ENCODE results near the gene ZNF169.

ZNF169 gene

GRCh38 chr9:94259077-94259862 is at the start of gene ZNF169:
ZNF169 (plus strand) TSS chr9:94259298; CDS start chr9:94278813, 19,515 bp downstream.
- no peaks in the 10 kb centered on the region for H3K27me3 ChIP-seq (ENCODE audit: low read length)
- H3K4me3 ChIP-seq (ENCODE audit: insufficient read depth, low read length, poor library complexity, severe bottlenecking) = peak within 1 kb of the TSS; percentile 100
- peak within 1 kb of the TSS; percentile 94 for H3K4me2 ChIP-seq (ENCODE audit: low read depth, low read length, poor library complexity, severe bottlenecking)
- H3K79me2 ChIP-seq (ENCODE audit: insufficient read depth, low read length) = peaks cover 51% of the 10 kb centered on the region
- no peaks in the 10 kb centered on the region for H3K9me2 ChIP-seq (replicated peaks; ENCODE audit: insufficient read depth, low read length)
- peak within 1 kb of the TSS; percentile 39 for H3K27ac ChIP-seq (ENCODE audit: low read depth, low read length)
- H3K9ac ChIP-seq (ENCODE audit: low read length) = peak within 1 kb of the TSS; percentile 99
- no peaks in the 10 kb centered on the region for H3K9me3 ChIP-seq (ENCODE audit: insufficient read depth, low read length)
- 0 out of 2 replicates have a peak, but pooled peaks cover 4% of the 10 kb centered on the region for H3F3A ChIP-seq (ENCODE audit: insufficient read depth)
- no peaks in the 10 kb centered on the region for H4K20me1 ChIP-seq (ENCODE audit: low read depth, low read length)
- H3K36me3 ChIP-seq (ENCODE audit: low read length) = peaks cover 6% of the 10 kb centered on the region
- no peak for TF ChIP-seq CTCF (IDR thresholded peaks at IDR 0.05; ENCODE audit: insufficient read depth, low read length, poor library complexity, severe bottlenecking)
- no peak for TF ChIP-seq EZH2phosphoT487 (conservative IDR thresholded peaks at IDR 0.05; ENCODE audit: low read length)
- peak within 1 kb of the TSS; percentile 100 for H2AFZ ChIP-seq (ENCODE audit: low read depth, low read length, severe bottlenecking)

GRCh38 chr9:94210616-94211603 is 48.2 kb upstream of the ZNF169 start:
- Histone ChIP-seq H3K9me2 (replicated peaks; ENCODE audit: insufficient read depth, low read length) (no peaks in the 10 kb centered on the region), H2AFZ (ENCODE audit: low read depth, low read length, severe bottlenecking) (no peak overlapping the region), H3K36me3 (ENCODE audit: low read length) (no peaks in the 10 kb centered on the region), H3K4me3 (ENCODE audit: insufficient read depth, low read length, poor library complexity, severe bottlenecking) (no peak overlapping the region), H3K27me3 (ENCODE audit: low read length) (no peaks in the 10 kb centered on the region), H3F3A (ENCODE audit: insufficient read depth) (no peaks in the 10 kb centered on the region), H4K20me1 (ENCODE audit: low read depth, low read length) (no peaks in the 10 kb centered on the region), H3K27ac (ENCODE audit: low read depth, low read length) (no peak overlapping the region), H3K4me2 (ENCODE audit: low read depth, low read length, poor library complexity, severe bottlenecking) (no peak overlapping the region), H3K9me3 (ENCODE audit: insufficient read depth, low read length) (no peaks in the 10 kb centered on the region), H3K79me2 (ENCODE audit: insufficient read depth, low read length) (no peaks in the 10 kb centered on the region), H3K9ac (ENCODE audit: low read length) (no peak overlapping the region)
- TF ChIP-seq EZH2phosphoT487 (conservative IDR thresholded peaks at IDR 0.05; ENCODE audit: low read length) (no peak), CTCF (IDR thresholded peaks at IDR 0.05; ENCODE audit: insufficient read depth, low read length, poor library complexity, severe bottlenecking) (no peak)

- TF ChIP-seq EZH2phosphoT487 (conservative IDR thresholded peaks at IDR 0.05; ENCODE audit: low read length) (no peak), CTCF (IDR thresholded peaks at IDR 0.05; ENCODE audit: insufficient read depth, low read length, poor library complexity, severe bottlenecking) (no peak)
- no peak overlapping the region for H2AFZ ChIP-seq (ENCODE audit: low read depth, low read length, severe bottlenecking)
- H3K36me3 ChIP-seq (ENCODE audit: low read length) = no peaks in the 10 kb centered on the region
- no peaks in the 10 kb centered on the region for H4K20me1 ChIP-seq (ENCODE audit: low read depth, low read length)
- no peak overlapping the region for H3K9ac ChIP-seq (ENCODE audit: low read length)
- no peak overlapping the region for H3K27ac ChIP-seq (ENCODE audit: low read depth, low read length)
- no peaks in the 10 kb centered on the region for H3K9me3 ChIP-seq (ENCODE audit: insufficient read depth, low read length)
- no peaks in the 10 kb centered on the region for H3K9me2 ChIP-seq (replicated peaks; ENCODE audit: insufficient read depth, low read length)
- no peaks in the 10 kb centered on the region for H3F3A ChIP-seq (ENCODE audit: insufficient read depth)
- H3K79me2 ChIP-seq (ENCODE audit: insufficient read depth, low read length) = no peaks in the 10 kb centered on the region
- H3K27me3 ChIP-seq (ENCODE audit: low read length) = no peaks in the 10 kb centered on the region
- no peak overlapping the region for H3K4me3 ChIP-seq (ENCODE audit: insufficient read depth, low read length, poor library complexity, severe bottlenecking)
- H3K4me2 ChIP-seq (ENCODE audit: low read depth, low read length, poor library complexity, severe bottlenecking) = no peak overlapping the region
Observed at GRCh38 chr9:94212091-94212490, 47.0 kb upstream of the ZNF169 start.

Measured in SU-DHL-6 (cell line).